H1 (cell line): Measurements from ENCODE around the gene ZNF573. TPM values are rescaled to one million over a fixed set of nuclear protein-coding genes. Genes with fewer than 3 reads are reported as not detected.

Experiments used
- CTCF ChIA-PET: fragments of 300-600 bp; sonication (Branson Sonifier 250); formaldehyde crosslinking; loops from one replicate; lab custom pipeline; 2021; ENCODE audit not compliant: partially characterized antibody; lab: Charles Lee
- POLR2A ChIA-PET: fragments of 300-600 bp; sonication (Branson Sonifier 250); formaldehyde crosslinking; loops from one replicate; lab custom pipeline; 2021; ENCODE audit warnings: inconsistent platforms; ENCODE audit not compliant: partially characterized antibody; lab: Charles Lee
- DNase-seq, 2 experiments: peaks; one replicate each; pipeline versions ENCODE4 v3.0.0 to v3.0.0-alpha.2; 2010 to 2022; ENCODE audit warnings: low spot score in 2 of 2, low read depth in 1 of 2, mixed read lengths in 1 of 2
- FAIRE-seq: peaks from 2 replicates; lab custom pipeline; 2011; peaks lifted over from hg19 to GRCh38; lab: Jason Lieb, UNC
- H2AFZ ChIP-seq: 2 replicates; pipeline ENCODE4 v1.8.1; 2012; ENCODE audit warnings: low read length, inconsistent platforms
- H2AK5ac ChIP-seq: 2 replicates; pipeline ENCODE4 v1.6.1; 2013; ENCODE audit warnings: low read depth, low read length
- H2BK120ac ChIP-seq: replicated peaks from 2 replicates; pipeline ENCODE3; 2013; ENCODE audit warnings: low read depth, low read length, inconsistent platforms
- H2BK12ac ChIP-seq: 2 replicates; pipeline ENCODE4 v1.6.1; 2013; ENCODE audit warnings: low read depth, low read length
- H2BK15ac ChIP-seq: 2 replicates; pipeline ENCODE4 v1.6.1; 2013; ENCODE audit warnings: low read length
- H2BK20ac ChIP-seq: 2 replicates; pipeline ENCODE4 v1.6.1; 2013; ENCODE audit warnings: low read length
- H2BK5ac ChIP-seq: 2 replicates; pipeline ENCODE4 v1.6.1; 2013; ENCODE audit warnings: low read depth, low read length
- H3K14ac ChIP-seq: 2 replicates; pipeline ENCODE4 v1.6.1; 2013; ENCODE audit warnings: inconsistent platforms; ENCODE audit not compliant: insufficient read length
- H3K18ac ChIP-seq: 2 replicates; pipeline ENCODE4 v1.6.1; 2013; ENCODE audit warnings: low read length; ENCODE audit errors: extremely low read depth
- H3K23ac ChIP-seq: 2 replicates; pipeline ENCODE4 v1.6.1; 2013; ENCODE audit warnings: inconsistent platforms; ENCODE audit not compliant: insufficient read length
- H3K23me2 ChIP-seq: 2 replicates; pipeline ENCODE4 v1.6.1; 2013; ENCODE audit warnings: low read depth, low read length
- H3K27ac ChIP-seq: 2 replicates; pipeline ENCODE4 v1.6.1; 2011; ENCODE audit warnings: low read depth, low read length, inconsistent platforms
- H3K27me3 ChIP-seq, 4 experiments: replicated peaks in 1 of 4; 1 replicate in 1 of 4; 2 replicates in 3 of 4; pipeline versions ENCODE4 v1.6.1 to v1.8.1; 2011 to 2013; ENCODE audit warnings: low read length in 3 of 4, mild to moderate bottlenecking in 3 of 4, inconsistent platforms in 2 of 4, mixed read lengths in 2 of 4, moderate library complexity in 1 of 4; ENCODE audit not compliant: control insufficient read depth in 3 of 4, insufficient read depth in 3 of 4; ENCODE audit errors: extremely low read depth in 1 of 4
- H3K36me3 ChIP-seq, 4 experiments: 2 replicates each; pipeline versions ENCODE4 v1.6.1 to v1.8.1; 2011 to 2013; ENCODE audit warnings: mild to moderate bottlenecking in 4 of 4, low read length in 3 of 4, moderate library complexity in 2 of 4, control low read depth in 1 of 4, inconsistent platforms in 1 of 4; ENCODE audit not compliant: insufficient read depth in 4 of 4, control insufficient read depth in 2 of 4
- H3K4ac ChIP-seq: replicated peaks from 2 replicates; pipeline ENCODE3; 2013; ENCODE audit warnings: low read length, low read depth, mixed read lengths, inconsistent platforms; ENCODE audit not compliant: insufficient read length
- H3K4me1 ChIP-seq, 4 experiments: replicated peaks in 1 of 4; 1 replicate in 1 of 4; 2 replicates in 3 of 4; pipeline versions ENCODE4 v1.6.1 to v1.8.1; 2011 to 2013; ENCODE audit warnings: low read length in 3 of 4, inconsistent platforms in 2 of 4, mixed read lengths in 1 of 4; ENCODE audit not compliant: insufficient read depth in 4 of 4, control insufficient read depth in 3 of 4
- H3K4me2 ChIP-seq, 2 experiments: 2 replicates each; pipeline versions ENCODE4 v1.6.1 to v1.8.1; 2011 to 2013; ENCODE audit warnings: low read depth in 2 of 2, low read length in 2 of 2, control low read depth in 1 of 2, inconsistent platforms in 1 of 2, mild to moderate bottlenecking in 1 of 2; ENCODE audit not compliant: insufficient read depth in 1 of 2
- H3K4me3 ChIP-seq, 4 experiments: fragments of 200-600, 300-600 bp in 1 of 4; sonication (generic), shearing (Covaris generic), sonication (Bioruptor Twin) in 1 of 4; 2 replicates each; pipeline versions ENCODE4 v1.5.1 to v1.8.1; 2011 to 2016; ENCODE audit warnings: low read length in 4 of 4, low read depth in 3 of 4, control low read depth in 2 of 4, inconsistent platforms in 2 of 4, mild to moderate bottlenecking in 2 of 4, mixed read lengths in 1 of 4, moderate library complexity in 1 of 4; ENCODE audit not compliant: insufficient read depth in 2 of 4; ENCODE audit errors: extremely low read depth in 1 of 4
- H3K56ac ChIP-seq: replicated peaks from 2 replicates; pipeline ENCODE3; 2013; ENCODE audit warnings: low read depth, mild to moderate bottlenecking, mixed read lengths, low read length, inconsistent platforms; ENCODE audit not compliant: insufficient read length
- H3K79me1 ChIP-seq: 2 replicates; pipeline ENCODE4 v1.6.1; 2013; ENCODE audit warnings: low read depth, low read length, control low read depth
- H3K79me2 ChIP-seq, 2 experiments: 2 replicates each; pipeline versions ENCODE4 v1.6.1 to v1.8.1; 2012 to 2013; ENCODE audit warnings: low read length in 2 of 2, mild to moderate bottlenecking in 2 of 2, inconsistent platforms in 1 of 2; ENCODE audit not compliant: insufficient read depth in 2 of 2, control insufficient read depth in 1 of 2
- H3K9ac ChIP-seq, 4 experiments: replicated peaks in 1 of 4; 1 replicate in 1 of 4; 2 replicates in 3 of 4; pipeline versions ENCODE4 v1.6.1 to v1.8.1; 2011 to 2013; ENCODE audit warnings: low read depth in 3 of 4, low read length in 3 of 4, control low read depth in 2 of 4, mild to moderate bottlenecking in 2 of 4, moderate library complexity in 2 of 4, inconsistent platforms in 1 of 4; ENCODE audit errors: extremely low read depth in 1 of 4
- H3K9me3 ChIP-seq, 2 experiments: 2 replicates each; pipeline versions ENCODE4 v1.6.1 to v1.8.1; 2012 to 2013; ENCODE audit warnings: mild to moderate bottlenecking in 2 of 2, moderate library complexity in 2 of 2, control low read depth in 1 of 2, inconsistent platforms in 1 of 2, low read depth in 1 of 2, low read length in 1 of 2, mixed read lengths in 1 of 2; ENCODE audit not compliant: insufficient read depth in 2 of 2
- H4K20me1 ChIP-seq, 2 experiments: replicated peaks in 1 of 2; 2 replicates each; pipeline versions ENCODE3 to v1.8.1; 2011 to 2013; ENCODE audit warnings: inconsistent platforms in 2 of 2, low read length in 2 of 2, mild to moderate bottlenecking in 1 of 2; ENCODE audit not compliant: insufficient read depth in 2 of 2, control insufficient read depth in 1 of 2
- H4K5ac ChIP-seq: 2 replicates; pipeline ENCODE4 v1.6.1; 2013; ENCODE audit warnings: low read length, low read depth, mixed read lengths, inconsistent platforms; ENCODE audit not compliant: insufficient read length
- H4K8ac ChIP-seq: 2 replicates; pipeline ENCODE4 v1.8.0; 2013; ENCODE audit warnings: mild to moderate bottlenecking, moderate library complexity, low read length, inconsistent platforms; ENCODE audit not compliant: insufficient read depth; ENCODE audit errors: extremely low read depth
- H4K91ac ChIP-seq: replicated peaks from 2 replicates; pipeline ENCODE3; 2013; ENCODE audit warnings: low read length, mixed read lengths, inconsistent platforms; ENCODE audit not compliant: insufficient read length
- CEBPB ChIP-seq: IDR thresholded peaks from 2 replicates; pipeline ENCODE4 v1.6.1; 2012; ENCODE audit warnings: low read depth, low read length
- RBBP5 ChIP-seq: IDR thresholded peaks from 2 replicates; pipeline ENCODE4 v1.7.1; 2012; ENCODE audit warnings: low read depth, mild to moderate bottlenecking, inconsistent platforms, low read length, moderate library complexity, borderline replicate concordance
- RXRA ChIP-seq: IDR thresholded peaks from 2 replicates; pipeline ENCODE4 v1.6.1; 2011; ENCODE audit warnings: low read depth, mild to moderate bottlenecking, low read length, moderate library complexity; ENCODE audit not compliant: insufficient read depth
- WGBS, 2 experiments: shearing (Covaris generic) in 1 of 2; methylation state at CpG; one replicate each; pipeline versions ENCODE4 v1.1.6 to v1.1.7; 2013 to 2015; ENCODE audit warnings: low lambda C conversion rate in 2 of 2, mixed read lengths in 2 of 2, inconsistent platforms in 1 of 2, low coverage in 1 of 2, missing lambda C conversion rate in 1 of 2; ENCODE audit not compliant: insufficient replicate concordance in 2 of 2, insufficient coverage in 1 of 2, insufficient read length in 1 of 2; ENCODE audit errors: extremely low coverage in 1 of 2, missing lambda C conversion rate in 1 of 2; 5-methylcytosine and 5-hydroxymethylcytosine counted together
- polyA plus RNA-seq, 7 experiments: library from polyadenylated mRNA; depleted of rRNA in 3 of 7; stranded (reverse) in 5 of 7; unstranded in 2 of 7; fragments of >200 nt in 5 of 7; fragments of 200-250 nt in 2 of 7; gene quantifications; 1 replicate in 5 of 7; 2 replicates in 1 of 7; 4 replicates in 1 of 7; pipeline versions ENCODE4 v1.2.1 to v1.2.3, GENCODE V29; 2011 to 2013; ENCODE audit warnings: missing spikeins in 2 of 7, mixed read lengths in 2 of 7
- total RNA-seq: library from RNA; stranded (reverse); fragmentation: NEBNext Ultra II Directional; extraction: Animal tissue kit (Norgen Biotek cat#: 25700); gene quantifications from 2 replicates; pipeline ENCODE4 v1.2.1, GENCODE V29; 2021

Gene ZNF573
- total and polyA plus RNA-seq, 2 of the 8 experiments (the other 6 are each of a cell fraction or from before 2014, with no cell fraction given) = 6.3 to 13.8 TPM

GRCh38 chr19:37770985-37771384, 8.4 kb downstream of the ZNF573 start:
- POLR2A ChIA-PET = no interaction called here

More at GRCh38 chr19:37770985-37771384, 8.4 kb downstream of the ZNF573 start:
- H3K27ac ChIP-seq = no peak overlapping the region
- no peak overlapping the region for H2BK20ac ChIP-seq
- H3K23ac ChIP-seq = no peak overlapping the region
- no peaks in the 10 kb centered on the region for H3K23me2 ChIP-seq
- no peak overlapping the region for H3K9ac ChIP-seq
- H3K9me3 ChIP-seq = no peaks in the 10 kb centered on the region
- H3K79me1 ChIP-seq = no peaks in the 10 kb centered on the region
- H4K8ac ChIP-seq = no peak overlapping the region
- no peak overlapping the region for H3K4me3 ChIP-seq
- no peak overlapping the region for H2AK5ac ChIP-seq
- H3K56ac ChIP-seq = no peak overlapping the region
- H2BK5ac ChIP-seq = no peak overlapping the region
- no peak for DNase-seq
- H4K20me1 ChIP-seq = peaks cover 0 to 2% of the 10 kb centered on the region in 2 experiments
- no peak for FAIRE-seq
- H3K14ac ChIP-seq = no peak overlapping the region
- peaks cover 0 to 12% (median 5%) of the 10 kb centered on the region in 4 experiments; a peak in 3 of 8 replicates for H3K36me3 ChIP-seq
- H3K4ac ChIP-seq = no peak overlapping the region
- no peaks in the 10 kb centered on the region for H3K79me2 ChIP-seq
- no peak overlapping the region for H3K18ac ChIP-seq
- no peaks in the 10 kb centered on the region for H3K27me3 ChIP-seq
- H2BK12ac ChIP-seq = no peak overlapping the region
- no peak overlapping the region for H4K91ac ChIP-seq
- H2BK120ac ChIP-seq = no peak overlapping the region
- no peak for TF ChIP-seq CEBPB
- TF ChIP-seq RBBP5 = no peak
- no peak for TF ChIP-seq RXRA
- no peak overlapping the region for H3K4me2 ChIP-seq
- no peak overlapping the region for H2AFZ ChIP-seq
- 100% methylated on average over 1 of the region's 1 CpG; no CpG with 5 or more reads in 1 of the 2 experiments for WGBS, 2 experiments
- no peak overlapping the region for H4K5ac ChIP-seq
- CTCF ChIA-PET = no interaction called here
- no peak overlapping the region for H2BK15ac ChIP-seq
- H3K4me1 ChIP-seq = no peaks in the 10 kb centered on the region
